ENCODE results near the gene NMUR1.
A peak's percentile ranks its signal among the peaks of the same experiment; 100 is the strongest.
"Not testable (repeated sequence)": the region's sequence is repeated elsewhere in the genome, so short reads cannot be mapped to it uniquely, and the experiment has no call there.

The NMUR1 gene

GRCh38 chr2:231568098-231568784 is 38.0 kb upstream of the NMUR1 start:
- H3K27me3 ChIP-seq (ENCODE audit: insufficient read depth, low read length) = no peaks in the 10 kb centered on the region
- peaks cover 26% of the 10 kb centered on the region for H3K4me1 ChIP-seq (ENCODE audit: insufficient read depth, low read length)
- peaks cover 19% of the 10 kb centered on the region for H3K9me3 ChIP-seq (ENCODE audit: insufficient read depth, low read depth, low read length)
- WGBS = 69% methylated on average over 6 of the region's 6 CpGs
- H3K27ac ChIP-seq (ENCODE audit: low read depth, low read length) = peak overlapping the region; percentile 45
- no peaks in the 10 kb centered on the region for H3K36me3 ChIP-seq (ENCODE audit: insufficient read depth, low read length)
- no peak overlapping the region; the same call in 1 of the 2 replicates for H3K9ac ChIP-seq (ENCODE audit: low read depth, low read length)
- H3K4me3 ChIP-seq (ENCODE audit: low read length) = no peak overlapping the region

DNA sequence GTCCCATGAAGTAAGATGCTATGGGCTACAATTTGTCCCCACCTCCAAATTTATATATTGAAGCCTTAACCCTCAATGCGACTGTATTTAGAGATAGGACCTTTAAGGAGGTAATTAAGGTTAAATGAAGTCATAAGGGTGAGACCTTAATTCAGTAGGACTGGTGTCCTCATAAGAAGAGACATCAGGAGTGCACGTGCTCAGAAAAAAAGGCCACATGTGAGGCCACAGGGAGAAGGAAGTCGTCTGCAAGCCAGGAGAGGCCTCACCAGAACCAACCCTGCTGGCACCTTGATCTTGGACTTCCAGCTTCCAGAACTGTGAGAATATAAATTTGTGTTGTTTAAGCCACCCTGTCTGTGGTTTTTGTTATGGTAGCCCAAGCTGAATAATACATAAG is 36.9 kb upstream of the NMUR1 start:
- Histone ChIP-seq H3K4me3 (ENCODE audit: low read length) (no peak overlapping the region), H3K4me1 (ENCODE audit: insufficient read depth, low read length) (peaks cover 19% of the 10 kb centered on the region), H3K27me3 (ENCODE audit: insufficient read depth, low read length) (no peaks in the 10 kb centered on the region), H3K9me3 (ENCODE audit: insufficient read depth, low read depth, low read length) (peaks cover 19% of the 10 kb centered on the region), H3K9ac (ENCODE audit: low read depth, low read length) (no peak overlapping the region), H3K27ac (ENCODE audit: low read depth, low read length) (no peak overlapping the region), H3K36me3 (ENCODE audit: insufficient read depth, low read length) (no peaks in the 10 kb centered on the region)
- 91% methylated on average over 3 of the region's 3 CpGs for WGBS

GRCh38 chr2:231565887-231566594 is 35.8 kb upstream of the NMUR1 start:
- no peaks in the 10 kb centered on the region for H3K27me3 ChIP-seq (ENCODE audit: insufficient read depth, low read length)
- peaks cover 19% of the 10 kb centered on the region for H3K9me3 ChIP-seq (ENCODE audit: insufficient read depth, low read depth, low read length)
- H3K27ac ChIP-seq (ENCODE audit: low read depth, low read length) = no peak overlapping the region
- no peak overlapping the region for H3K4me3 ChIP-seq (ENCODE audit: low read length)
- H3K36me3 ChIP-seq (ENCODE audit: insufficient read depth, low read length) = no peaks in the 10 kb centered on the region
- H3K9ac ChIP-seq (ENCODE audit: low read depth, low read length) = no peak overlapping the region
- WGBS = 91% methylated on average over 3 of the region's 4 CpGs
- peaks cover 9% of the 10 kb centered on the region for H3K4me1 ChIP-seq (ENCODE audit: insufficient read depth, low read length)

GRCh38 chr2:231563378-231563961 is 33.2 kb upstream of the NMUR1 start:
- peaks cover 9% of the 10 kb centered on the region for H3K4me1 ChIP-seq (ENCODE audit: insufficient read depth, low read length)
- H3K27me3 ChIP-seq (ENCODE audit: insufficient read depth, low read length) = no peaks in the 10 kb centered on the region
- WGBS = 15% methylated on average over 3 of the region's 3 CpGs
- no peak overlapping the region for H3K27ac ChIP-seq (ENCODE audit: low read depth, low read length)
- H3K36me3 ChIP-seq (ENCODE audit: insufficient read depth, low read length) = no peaks in the 10 kb centered on the region
- no peak overlapping the region for H3K9ac ChIP-seq (ENCODE audit: low read depth, low read length)
- peaks cover 19% of the 10 kb centered on the region for H3K9me3 ChIP-seq (ENCODE audit: insufficient read depth, low read depth, low read length)
- no peak overlapping the region for H3K4me3 ChIP-seq (ENCODE audit: low read length)

GRCh38 chr2:231557571-231558217 is 27.4 kb upstream of the NMUR1 start:
- H3K36me3 ChIP-seq (ENCODE audit: insufficient read depth, low read length) = no peaks in the 10 kb centered on the region
- H3K4me1 ChIP-seq (ENCODE audit: insufficient read depth, low read length) = no peaks in the 10 kb centered on the region
- H3K4me3 ChIP-seq (ENCODE audit: low read length) = no peak overlapping the region
- H3K27me3 ChIP-seq (ENCODE audit: insufficient read depth, low read length) = no peaks in the 10 kb centered on the region
- WGBS = 54% methylated on average over 11 of the region's 11 CpGs
- H3K9ac ChIP-seq (ENCODE audit: low read depth, low read length) = 0 out of 2 replicates have a peak overlapping the region, but pooled peaks have one; percentile 0
- H3K9me3 ChIP-seq (ENCODE audit: insufficient read depth, low read depth, low read length) = peaks cover 6% of the 10 kb centered on the region; the same call in 1 of the 2 replicates
- no peak overlapping the region for H3K27ac ChIP-seq (ENCODE audit: low read depth, low read length)

DNA sequence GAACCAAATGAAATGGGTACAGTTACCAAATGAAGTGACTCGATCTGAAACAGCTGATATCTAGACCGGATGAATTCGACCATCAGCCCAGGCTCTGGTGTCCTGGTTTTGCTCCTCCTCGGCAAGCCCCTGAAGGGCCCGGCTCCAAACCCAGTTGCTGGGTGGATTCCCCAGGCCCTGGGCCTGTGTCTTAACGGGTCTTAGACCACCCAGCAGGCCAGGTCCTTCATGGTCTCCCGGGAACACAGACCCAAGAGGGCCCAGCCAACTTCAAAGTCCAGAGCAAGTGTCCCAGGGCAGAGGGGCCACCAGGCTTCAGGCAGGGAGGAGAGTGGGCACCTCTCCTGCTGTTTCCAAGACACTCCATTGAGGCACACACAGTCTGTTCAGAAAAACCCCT is 26.7 kb upstream of the NMUR1 start:
- no peak overlapping the region for H3K9ac ChIP-seq (ENCODE audit: low read depth, low read length)
- no peaks in the 10 kb centered on the region for H3K4me1 ChIP-seq (ENCODE audit: insufficient read depth, low read length)
- H3K9me3 ChIP-seq (ENCODE audit: insufficient read depth, low read depth, low read length) = peaks cover 13% of the 10 kb centered on the region
- H3K27me3 ChIP-seq (ENCODE audit: insufficient read depth, low read length) = no peaks in the 10 kb centered on the region
- H3K4me3 ChIP-seq (ENCODE audit: low read length) = no peak overlapping the region
- H3K36me3 ChIP-seq (ENCODE audit: insufficient read depth, low read length) = no peaks in the 10 kb centered on the region
- 93% methylated on average over 7 of the region's 7 CpGs for WGBS
- H3K27ac ChIP-seq (ENCODE audit: low read depth, low read length) = no peak overlapping the region

DNA sequence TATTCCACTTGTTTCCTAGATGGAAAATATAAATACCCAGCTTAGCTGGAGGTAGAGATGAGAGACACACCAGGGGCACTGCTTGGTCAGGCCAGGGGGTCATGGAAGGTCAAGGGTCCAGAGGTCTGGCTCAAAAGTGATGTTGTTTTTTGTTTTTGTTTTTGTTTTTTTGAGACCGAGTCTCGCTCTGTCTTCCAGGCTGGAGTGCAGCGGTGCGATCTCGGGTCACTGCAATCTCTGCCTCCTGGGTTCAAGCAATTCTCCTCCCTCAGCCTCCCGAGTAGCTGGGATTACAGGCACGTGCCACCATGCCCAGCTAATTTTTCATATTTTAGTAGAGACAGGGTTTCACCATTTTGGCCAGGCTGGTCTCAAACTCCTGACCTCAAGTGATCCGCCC is 26.3 kb upstream of the NMUR1 start:
- WGBS = 94% methylated on average over 8 of the region's 8 CpGs

DNA sequence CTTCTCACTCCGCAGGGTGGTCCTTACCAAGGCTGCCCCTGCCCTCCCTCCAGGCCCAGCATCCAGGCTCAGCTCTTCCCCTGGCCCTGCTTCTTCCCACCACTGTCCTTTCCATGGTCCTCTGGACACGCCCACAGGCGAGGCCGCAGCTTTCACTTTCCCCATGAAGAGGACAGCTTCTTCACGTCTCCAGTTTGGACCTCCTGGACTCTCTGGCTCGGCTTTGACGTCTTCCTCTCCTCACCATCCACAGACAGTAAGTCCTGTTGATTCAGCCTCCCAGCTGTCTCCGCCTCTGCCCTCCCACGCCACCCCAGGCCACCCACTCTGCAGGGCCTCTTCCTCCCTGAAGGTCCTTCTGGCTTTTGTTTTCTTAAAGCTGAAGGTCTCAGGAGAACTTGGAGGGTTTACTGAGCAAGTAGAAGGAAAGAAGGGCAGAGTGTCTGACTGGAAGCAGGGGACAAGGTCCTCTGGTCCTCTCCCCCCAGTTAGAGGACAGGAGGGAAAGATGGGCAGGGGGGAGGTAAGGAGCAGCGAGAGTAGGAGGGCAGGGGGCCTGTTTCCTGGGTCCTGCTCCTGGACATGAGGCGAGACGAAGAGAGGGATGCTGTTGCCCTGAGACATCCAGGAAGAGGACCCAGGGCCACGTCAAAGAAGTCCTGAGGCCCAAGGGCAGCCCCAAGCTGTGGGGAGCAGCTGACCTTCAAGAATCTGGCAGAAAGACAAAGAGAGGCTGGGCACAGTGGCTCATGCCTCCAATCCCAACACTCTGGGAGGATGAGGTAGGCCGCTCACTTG is 24.7 kb upstream of the NMUR1 start:
- Histone ChIP-seq H3K4me1 (ENCODE audit: insufficient read depth, low read length) (no peaks in the 10 kb centered on the region), H3K27ac (ENCODE audit: low read depth, low read length) (no peak overlapping the region), H3K36me3 (ENCODE audit: insufficient read depth, low read length) (no peaks in the 10 kb centered on the region), H3K4me3 (ENCODE audit: low read length) (no peak overlapping the region), H3K9ac (ENCODE audit: low read depth, low read length) (no peak overlapping the region), H3K27me3 (ENCODE audit: insufficient read depth, low read length) (no peaks in the 10 kb centered on the region), H3K9me3 (ENCODE audit: insufficient read depth, low read depth, low read length) (peaks cover 16% of the 10 kb centered on the region)
- WGBS = 87% methylated on average over 14 of the region's 14 CpGs

More for the DNA sequence above, 26.3 kb upstream of the NMUR1 start:
- peaks cover 16% of the 10 kb centered on the region for H3K9me3 ChIP-seq (ENCODE audit: insufficient read depth, low read depth, low read length)
- not testable (repeated sequence) for H3K27ac ChIP-seq (ENCODE audit: low read depth, low read length); H3K4me1 ChIP-seq (ENCODE audit: insufficient read depth, low read length); H3K4me3 ChIP-seq (ENCODE audit: low read length); H3K9ac ChIP-seq (ENCODE audit: low read depth, low read length); H3K27me3 ChIP-seq (ENCODE audit: insufficient read depth, low read length); H3K36me3 ChIP-seq (ENCODE audit: insufficient read depth, low read length)

- no peaks in the 10 kb centered on the region for H3K27me3 ChIP-seq (ENCODE audit: insufficient read depth, low read length)
- H3K9me3 ChIP-seq (ENCODE audit: insufficient read depth, low read depth, low read length) = peaks cover 16% of the 10 kb centered on the region
- no peak overlapping the region for H3K4me3 ChIP-seq (ENCODE audit: low read length)
- no peaks in the 10 kb centered on the region for H3K4me1 ChIP-seq (ENCODE audit: insufficient read depth, low read length)
- no peak overlapping the region for H3K9ac ChIP-seq (ENCODE audit: low read depth, low read length)
- no peaks in the 10 kb centered on the region for H3K36me3 ChIP-seq (ENCODE audit: insufficient read depth, low read length)
- 79% methylated on average over 8 of the region's 8 CpGs for WGBS
- no peak overlapping the region for H3K27ac ChIP-seq (ENCODE audit: low read depth, low read length)
Observed at GRCh38 chr2:231554327-231554726, 24.1 kb upstream of the NMUR1 start.

GRCh38 chr2:231552752-231553151 is 22.5 kb upstream of the NMUR1 start:
- peaks cover 16% of the 10 kb centered on the region for H3K9me3 ChIP-seq (ENCODE audit: insufficient read depth, low read depth, low read length)
- H3K27me3 ChIP-seq (ENCODE audit: insufficient read depth, low read length) = no peaks in the 10 kb centered on the region
- H3K4me3 ChIP-seq (ENCODE audit: low read length) = no peak overlapping the region

More at GRCh38 chr2:231552752-231553151, 22.5 kb upstream of the NMUR1 start:
- H3K27ac ChIP-seq (ENCODE audit: low read depth, low read length) = no peak overlapping the region
- H3K4me1 ChIP-seq (ENCODE audit: insufficient read depth, low read length) = no peaks in the 10 kb centered on the region
- no peaks in the 10 kb centered on the region for H3K36me3 ChIP-seq (ENCODE audit: insufficient read depth, low read length)
- no peak overlapping the region for H3K9ac ChIP-seq (ENCODE audit: low read depth, low read length)
